GM12878 (cell line): ENCODE results near the gene BARX2. TPM values are rescaled to one million over a fixed set of nuclear protein-coding genes. Genes with fewer than 3 reads are reported as not detected.

Experiments
- ATAC-seq: fragments of 200-7000 bp; cut with Tn5 transposase; 3 replicates; pipeline ENCODE4 v1.9.1; 2020; ENCODE audit warnings: mild to moderate bottlenecking, moderate library complexity
- BruUV-seq: library from RNA; stranded (reverse); fragments of 400-500 nt; replicated peaks from 2 replicates; lab custom pipeline; 2021; lab: Mats Ljungman, UMichigan
- CTCF ChIA-PET: fragments of 300-600 bp; sonication (Branson Sonifier 250); formaldehyde crosslinking; extraction: SDS; loops from one replicate; lab custom pipeline; 2021; ENCODE audit warnings: inconsistent platforms; lab: Yijun Ruan, JAX
- POLR2A ChIA-PET: fragments of 350-600 bp; formaldehyde crosslinking; extraction: SDS; loops from one replicate; lab custom pipeline; 2021; ENCODE audit warnings: inconsistent platforms; lab: Charles Lee
- RAD21 ChIA-PET: fragments of 300-600 bp; sonication (Branson Sonifier 250); formaldehyde crosslinking; loops from one replicate; lab custom pipeline; 2023; ENCODE audit warnings: antibody characterized with exemption; ENCODE audit not compliant: unreplicated experiment; lab: Charles Lee
- SMC1A ChIA-PET: fragments of 300-600 bp; sonication (Branson Sonifier 250); formaldehyde crosslinking; loops from one replicate; lab custom pipeline; 2023; ENCODE audit not compliant: unreplicated experiment, uncharacterized antibody; lab: Charles Lee
- DNase-seq: peaks from one replicate; pipeline ENCODE4 v3.0.0-alpha.2; 2011; ENCODE audit warnings: low read depth, low spot score
- FAIRE-seq: peaks from 3 replicates; lab custom pipeline; 2011; peaks lifted over from hg19 to GRCh38; lab: Jason Lieb, UNC
- H2AFZ ChIP-seq: 2 replicates; pipeline ENCODE4 v1.6.0; 2011; ENCODE audit warnings: low read depth, low read length, control low read depth; ENCODE audit not compliant: control insufficient read depth
- H3K27ac ChIP-seq: 2 replicates; pipeline ENCODE4 v1.5.1; 2011; ENCODE audit warnings: control low read depth; ENCODE audit not compliant: control insufficient read depth, insufficient read depth
- H3K27me3 ChIP-seq, 2 experiments: replicated peaks in 1 of 2; 2 replicates each; pipeline versions ENCODE4 v1.6.0 to v1.6.1; 2011; ENCODE audit warnings: low read length in 1 of 2; ENCODE audit not compliant: control insufficient read depth in 2 of 2, insufficient read depth in 2 of 2
- H3K36me3 ChIP-seq, 2 experiments: 2 replicates each; pipeline ENCODE4 v1.5.1; 2011; ENCODE audit warnings: low read length in 1 of 2; ENCODE audit not compliant: control insufficient read depth in 2 of 2, insufficient read depth in 2 of 2
- H3K4me1 ChIP-seq: 2 replicates; pipeline ENCODE4 v1.6.1; 2011; ENCODE audit warnings: mild to moderate bottlenecking, low read length, moderate library complexity, mixed read lengths; ENCODE audit not compliant: control insufficient read depth, insufficient read depth
- H3K4me2 ChIP-seq: 2 replicates; pipeline ENCODE4 v1.6.0; 2011; ENCODE audit warnings: control low read depth; ENCODE audit not compliant: control insufficient read depth, insufficient read depth
- H3K4me3 ChIP-seq: fragments of 200-600 bp; sonication (generic); 2 replicates; pipeline ENCODE4 v1.5.1; 2016
- H3K79me2 ChIP-seq: 2 replicates; pipeline ENCODE4 v1.6.0; 2011; ENCODE audit warnings: low read length; ENCODE audit not compliant: control insufficient read depth, insufficient read depth
- H3K9ac ChIP-seq: 2 replicates; pipeline ENCODE4 v1.8.0; 2011; ENCODE audit warnings: low read length, control low read depth, mixed read lengths; ENCODE audit not compliant: control insufficient read depth, insufficient read depth
- H3K9me3 ChIP-seq: replicated peaks from 3 replicates; pipeline ENCODE4 v1.5.1; 2011; ENCODE audit warnings: mild to moderate bottlenecking, low read length; ENCODE audit not compliant: control insufficient read depth, insufficient read depth
- H4K20me1 ChIP-seq: 2 replicates; pipeline ENCODE4 v1.6.0; 2011; ENCODE audit not compliant: control insufficient read depth, insufficient read depth
- CHD4 ChIP-seq: fragments of 200-600 bp; sonication (generic); IDR thresholded peaks from 2 replicates; pipeline ENCODE4 v1.6.1; 2016; ENCODE audit warnings: mild to moderate bottlenecking
- CTCF ChIP-seq, 3 experiments: IDR thresholded peaks in 2 of 3; conservative IDR thresholded peaks in 1 of 3; 2 replicates each; pipeline ENCODE4 v1.5.1; 2011; ENCODE audit warnings: low read depth in 3 of 3, low read length in 3 of 3, mild to moderate bottlenecking in 3 of 3, control low read depth in 2 of 3, moderate library complexity in 2 of 3, inconsistent platforms in 1 of 3, mixed read lengths in 1 of 3; ENCODE audit not compliant: control insufficient read depth in 2 of 3, insufficient read depth in 1 of 3; ENCODE audit errors: extremely low read depth in 1 of 3
- ELK1 ChIP-seq: IDR thresholded peaks from 2 replicates; pipeline ENCODE4 v1.6.1; 2012; ENCODE audit warnings: low read depth, low read length, improper control_type of control experiment
- SUPT20H ChIP-seq: IDR thresholded peaks from 2 replicates; pipeline ENCODE4 v1.6.1; 2011; ENCODE audit warnings: low read depth, mild to moderate bottlenecking, low read length, moderate library complexity, borderline replicate concordance; ENCODE audit not compliant: control insufficient read depth
- ZZZ3 ChIP-seq: IDR thresholded peaks from 2 replicates; pipeline ENCODE4 v1.6.1; 2011; ENCODE audit warnings: low read depth; ENCODE audit not compliant: control insufficient read depth, insufficient read length
- WGBS: methylation state at CpG from one replicate; pipeline ENCODE4 v1.1.6; 2016; ENCODE audit warnings: low lambda C conversion rate; ENCODE audit not compliant: insufficient replicate concordance, insufficient coverage; ENCODE audit errors: missing lambda C conversion rate; 5-methylcytosine and 5-hydroxymethylcytosine counted together
- in situ Hi-C: fragments of 300-500 bp; cut with MboI; formaldehyde crosslinking; loops from 9 replicates; pipeline ENCODE4 v1.14.3; 2018; ENCODE audit warnings: mixed read lengths
- intact Hi-C: fragments of 100-400 bp; cut with micrococcal nuclease; formaldehyde crosslinking; loops from one replicate; pipeline ENCODE4 v1.14.2; 2022; ENCODE audit not compliant: unreplicated experiment
- polyA plus RNA-seq, 11 experiments: library from polyadenylated mRNA; depleted of rRNA in 4 of 11; unstranded in 6 of 11; stranded (reverse) in 5 of 11; fragments of >200 nt; fragmentation: Nextera tagmentation in 4 of 11; fragmentation: Illumina TruSeq in 1 of 11; extraction: Ambion mirVana in 4 of 11; extraction: Trizol in 1 of 11; gene quantifications; 1 replicate in 1 of 11; 2 replicates in 10 of 11; pipeline versions ENCODE4 v1.2.1 to v1.2.3, GENCODE V29; 2011 to 2016; ENCODE audit warnings: inconsistent platforms in 2 of 11, missing spikeins in 2 of 11, low read depth in 1 of 11
- total RNA-seq, 4 experiments: library from RNA; depleted of rRNA in 3 of 4; stranded (reverse); fragments of >200 nt in 3 of 4; fragmentation: Illumina TruSeq in 1 of 4; extraction: Trizol in 1 of 4; gene quantifications; 2 replicates each; pipeline versions ENCODE4 v1.2.1 to v1.2.3, GENCODE V29; 2013 to 2021

BARX2 gene
- total and polyA plus RNA-seq, 10 of the 15 experiments (the other 5 are each of a cell fraction or from before 2014, with no cell fraction given), result 0.07 to 0.84 TPM; not detected in 8

GRCh38 chr11:129372609-129373488 is 2.8 kb upstream of the BARX2 start:
- TF ChIP-seq ELK1 (no peak), SUPT20H (no peak), ZZZ3 (no peak), CHD4 (no peak), CTCF (IDR thresholded peaks at IDR 0.05 in 2 of 3, conservative IDR thresholded peaks at IDR 0.05 in 1 of 3; ENCODE audit: control insufficient read depth in 2 of 3, extremely low read depth in 1 of 3, insufficient read depth in 1 of 3, low read depth in 3 of 3, low read length in 3 of 3) (no peak)
- TF ChIP-seq, all 136 proteins: peak for 0
- ChIA-PET CTCF (no interaction called here), POLR2A (no interaction called here), SMC1A (no interaction called here), RAD21 (no interaction called here)
- Histone ChIP-seq H3K9ac (no peak overlapping the region), H3K4me3 (no peak overlapping the region), H3K4me2 (no peak overlapping the region), H2AFZ (no peak overlapping the region), H3K79me2 (no peaks in the 10 kb centered on the region), H3K4me1 (no peaks in the 10 kb centered on the region), H3K36me3 (no peaks in the 10 kb centered on the region), H4K20me1 (no peaks in the 10 kb centered on the region), H3K9me3 (no peaks in the 10 kb centered on the region), H3K27me3 (peaks cover 15 to 26% of the 10 kb centered on the region in 2 experiments), H3K27ac (no peak overlapping the region)
- no TSS peak for BruUV-seq
- intact Hi-C loops (no loop called here), in situ Hi-C loops (no loop called here)
- DNase-seq (no peak), ATAC-seq (no peak), FAIRE-seq (no peak)
- 25% methylated on average over 60 of the region's 77 CpGs for WGBS
